ENCODE results near the gene STT3B. TPM values are rescaled to one million over a fixed set of nuclear protein-coding genes. Genes with fewer than 3 reads are reported as not detected.

STT3B gene
- total and polyA plus RNA-seq, 2 of the 13 experiments (the other 11 are each of a cell fraction or from before 2014, with no cell fraction given) = 85.0 to 205 TPM

- TF ChIP-seq CSRNP1 (CRISPR knock-in tag; IDR thresholded peaks at IDR 0.05) = no peak
- TF ChIP-seq RNF2 (conservative IDR thresholded peaks at IDR 0.05; ENCODE audit: low read depth) = no peak
- no peak for TF ChIP-seq RBAK (CRISPR knock-in tag; IDR thresholded peaks at IDR 0.05)
- TF ChIP-seq ZNF530 (CRISPR knock-in tag; IDR thresholded peaks at IDR 0.05; ENCODE audit: low read depth) = no peak
- no peak; the same call in 1 of the 2 replicates for TF ChIP-seq RXRB (CRISPR knock-in tag; IDR thresholded peaks at IDR 0.05; ENCODE audit: borderline replicate concordance)
- TF ChIP-seq KDM5B (CRISPR knock-in tag; IDR thresholded peaks at IDR 0.05; ENCODE audit: borderline replicate concordance) = no peak
- no peak for TF ChIP-seq ZNF83 (CRISPR knock-in tag; IDR thresholded peaks at IDR 0.05; ENCODE audit: borderline replicate concordance)
- peak; percentile 83; the same call in 1 of the 2 replicates for TF ChIP-seq NRL (CRISPR knock-in tag; IDR thresholded peaks at IDR 0.05; ENCODE audit: borderline replicate concordance)
- no peak for TF ChIP-seq THYN1 (CRISPR knock-in tag; IDR thresholded peaks at IDR 0.05; ENCODE audit: borderline replicate concordance, low read depth)
- no peak for TF ChIP-seq SIN3B (IDR thresholded peaks at IDR 0.05; ENCODE audit: low read length)
- TF ChIP-seq FOXC1 (CRISPR knock-in tag; IDR thresholded peaks at IDR 0.05; ENCODE audit: borderline replicate concordance) = 0 out of 2 replicates have a peak, but pooled peaks have one; percentile 38
- TF ChIP-seq MED13 (CRISPR knock-in tag; IDR thresholded peaks at IDR 0.05) = no peak
- 0 out of 2 replicates have a peak, but pooled peaks have one; percentile 29 for TF ChIP-seq KMT2B (CRISPR knock-in tag; IDR thresholded peaks at IDR 0.05)
- no peak for TF ChIP-seq ZNF484 (CRISPR knock-in tag; IDR thresholded peaks at IDR 0.05; ENCODE audit: borderline replicate concordance, low read depth)
- no peak for TF ChIP-seq CEBPG (CRISPR knock-in tag; IDR thresholded peaks at IDR 0.05)
- no peak for TF ChIP-seq CSRNP2 (CRISPR knock-in tag; conservative IDR thresholded peaks at IDR 0.05; ENCODE audit: low read depth)
- no peak; the same call in 1 of the 2 replicates for TF ChIP-seq ZNF558 (CRISPR knock-in tag; IDR thresholded peaks at IDR 0.05; ENCODE audit: borderline replicate concordance)
- TF ChIP-seq JUN (CRISPR knock-in tag; IDR thresholded peaks at IDR 0.05) = no peak
- no peak for TF ChIP-seq ZFP41 (CRISPR knock-in tag; IDR thresholded peaks at IDR 0.05; ENCODE audit: borderline replicate concordance)
- TF ChIP-seq FOXA3 (CRISPR knock-in tag; IDR thresholded peaks at IDR 0.05) = no peak
- TF ChIP-seq RARG (CRISPR knock-in tag; IDR thresholded peaks at IDR 0.05; ENCODE audit: low read depth) = no peak
- 0 out of 2 replicates have a peak, but pooled peaks have one; percentile 2 for TF ChIP-seq KDM5A (IDR thresholded peaks at IDR 0.05; ENCODE audit: borderline replicate concordance, low read length)
- no peak for TF ChIP-seq NR2C2 (CRISPR knock-in tag; IDR thresholded peaks at IDR 0.05; ENCODE audit: borderline replicate concordance)
- TF ChIP-seq SUZ12 (IDR thresholded peaks at IDR 0.05; ENCODE audit: low read depth, low read length) = no peak
- TF ChIP-seq ZNF75D (CRISPR knock-in tag; IDR thresholded peaks at IDR 0.05; ENCODE audit: borderline replicate concordance) = no peak
- TF ChIP-seq PHF8 (CRISPR knock-in tag; IDR thresholded peaks at IDR 0.05) = no peak
These were observed 692 bp downstream of the STT3B start (continued) for GRCh38 chr3:31533169-31534064.
